GM21360 (cell line): Measurements from ENCODE around the gene CUX1.
"Not testable (repeated sequence)": the region's sequence is repeated elsewhere in the genome, so short reads cannot be mapped to it uniquely, and the experiment has no call there.

Source experiments
- ATAC-seq: cut with Tn5 transposase; IDR thresholded peaks from one replicate; pipeline ENCODE4 v1.9.1; 2021; ENCODE audit warnings: mild to moderate bottlenecking, moderate library complexity; ENCODE audit not compliant: unreplicated experiment

Gene CUX1

DNA sequence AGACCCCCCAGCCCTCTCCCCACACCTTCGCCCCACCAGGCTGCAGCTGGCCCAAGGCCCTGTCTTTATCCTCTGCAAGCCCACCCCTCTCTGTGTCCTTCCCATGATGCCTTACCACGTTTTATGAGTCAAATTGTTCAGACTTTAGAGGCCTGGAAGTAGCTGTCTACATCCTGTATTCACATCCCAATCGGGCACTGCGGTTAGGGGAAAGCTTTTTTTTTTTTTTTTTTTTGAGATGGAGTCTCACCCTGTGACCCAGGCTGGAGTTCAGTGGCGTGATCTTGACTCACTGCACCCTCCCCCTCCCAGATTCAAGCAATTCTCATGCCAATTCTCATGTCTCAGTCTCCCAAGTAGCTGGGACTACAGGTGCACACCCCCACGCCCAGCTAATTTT, 347.7 kb downstream of the CUX1 start:
- ATAC-seq = no peak

DNA sequence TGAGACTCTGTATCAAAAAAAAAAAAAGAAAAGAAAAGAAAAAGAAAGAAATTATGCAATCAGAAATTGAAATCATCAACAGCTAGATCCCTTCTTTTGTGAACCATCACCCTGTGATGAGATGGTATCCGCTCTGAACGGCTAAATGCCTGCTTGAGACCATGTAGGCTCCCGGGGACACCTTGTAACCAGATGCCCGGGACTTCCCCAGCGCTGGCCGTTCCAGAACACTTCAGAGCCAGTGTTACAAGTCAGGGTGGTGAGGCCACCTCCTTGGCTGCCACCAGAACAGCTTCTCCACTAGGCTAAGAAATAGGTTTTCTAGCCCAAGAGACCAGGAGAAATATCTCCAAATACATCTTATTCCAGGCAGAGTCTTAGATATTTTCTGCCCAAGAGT, 349.8 kb downstream of the CUX1 start:
- ATAC-seq = no peak

DNA sequence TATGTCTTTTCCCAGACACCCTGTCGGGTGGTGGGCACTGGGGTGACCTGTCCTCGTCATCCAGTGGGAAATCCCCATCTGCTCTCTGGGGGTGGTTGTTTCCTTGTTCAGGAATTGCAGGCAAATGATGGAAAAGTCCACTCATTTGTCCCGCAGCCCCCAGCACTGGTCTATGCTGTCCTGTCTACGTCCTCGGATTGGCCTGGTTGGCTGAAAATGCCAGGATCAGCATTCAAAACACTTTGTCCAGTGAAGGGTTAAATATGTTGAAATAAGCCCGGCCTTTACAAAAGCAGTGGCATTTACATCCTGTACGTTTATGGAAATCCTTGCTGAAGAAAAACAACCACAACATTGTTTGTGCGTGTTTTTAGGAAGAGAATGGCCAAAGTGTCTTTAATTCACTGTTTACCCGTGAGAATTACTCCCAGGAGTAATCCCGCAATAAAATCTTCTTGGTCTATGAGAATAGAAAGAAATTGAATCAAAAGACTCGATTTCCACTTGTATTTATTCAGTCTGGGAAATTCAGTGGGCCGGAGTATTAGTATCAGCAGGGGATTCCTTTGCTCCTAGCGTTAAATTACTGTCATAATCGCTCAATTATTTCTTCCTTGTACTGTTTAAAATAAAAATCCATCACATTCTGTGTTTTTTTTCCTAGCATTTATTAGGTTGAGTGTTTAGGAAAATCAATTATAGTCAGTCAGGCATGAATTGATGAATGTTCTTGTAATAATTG, 352.4 kb downstream of the CUX1 start:
- no peak for ATAC-seq

GRCh38 chr7:102170393-102170970, 353.1 kb downstream of the CUX1 start:
- ATAC-seq = no peak

DNA sequence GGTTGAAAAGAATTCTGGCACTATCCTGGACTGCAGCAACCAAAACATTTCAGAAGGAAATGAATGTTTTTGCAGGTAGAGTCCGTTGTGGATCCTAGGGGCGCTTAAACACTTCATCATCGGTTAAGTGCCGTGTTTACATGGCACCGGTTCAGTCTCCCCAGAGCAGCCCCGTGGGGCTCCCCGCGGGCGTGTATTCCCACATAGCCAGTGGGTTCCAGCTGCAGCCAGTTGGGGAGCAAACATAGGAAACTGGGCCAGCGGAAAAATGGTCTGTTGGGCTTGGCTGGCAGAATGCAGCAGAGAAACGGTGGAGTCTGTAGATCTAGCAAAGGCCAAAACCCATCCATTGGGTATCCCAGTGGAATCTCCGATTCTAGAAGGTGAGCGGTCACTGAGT, 356.2 kb downstream of the CUX1 start:
- no peak for ATAC-seq

DNA sequence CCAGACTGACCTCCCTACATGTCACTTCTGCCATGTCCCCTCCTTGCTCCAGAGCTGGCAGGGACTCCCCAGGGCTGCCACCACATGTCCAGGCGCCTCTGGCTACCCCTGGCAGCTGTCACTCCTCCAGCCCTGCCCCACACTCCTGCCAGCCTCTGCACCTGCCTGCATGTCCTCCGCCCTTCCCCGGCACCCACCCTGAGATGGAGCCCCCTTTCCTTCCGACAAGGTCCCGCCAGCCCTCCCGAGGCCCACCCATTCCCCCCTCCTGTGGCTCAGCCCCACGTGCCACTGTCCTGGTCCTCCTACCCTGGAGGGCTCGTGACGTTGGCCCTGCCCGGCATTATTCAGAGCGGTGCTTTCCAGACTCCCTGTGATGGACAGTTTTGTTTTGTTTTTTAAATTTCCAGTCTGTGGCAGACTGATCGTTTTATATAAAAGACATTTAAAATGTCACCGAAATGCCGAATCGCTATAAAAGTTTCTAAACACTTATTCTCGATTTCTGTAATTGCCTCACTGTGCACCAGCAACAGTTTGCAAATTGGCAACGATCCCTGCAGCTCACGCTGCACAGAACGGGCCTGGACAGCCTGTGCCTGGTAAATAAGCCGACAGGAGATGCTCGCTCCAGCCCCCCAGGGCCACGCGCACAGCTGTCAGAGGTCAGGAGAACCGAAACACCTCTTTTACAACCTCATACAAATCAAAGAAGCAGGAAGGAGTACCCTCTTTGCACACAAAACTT, 358.2 kb downstream of the CUX1 start:
- ATAC-seq = no peak

DNA sequence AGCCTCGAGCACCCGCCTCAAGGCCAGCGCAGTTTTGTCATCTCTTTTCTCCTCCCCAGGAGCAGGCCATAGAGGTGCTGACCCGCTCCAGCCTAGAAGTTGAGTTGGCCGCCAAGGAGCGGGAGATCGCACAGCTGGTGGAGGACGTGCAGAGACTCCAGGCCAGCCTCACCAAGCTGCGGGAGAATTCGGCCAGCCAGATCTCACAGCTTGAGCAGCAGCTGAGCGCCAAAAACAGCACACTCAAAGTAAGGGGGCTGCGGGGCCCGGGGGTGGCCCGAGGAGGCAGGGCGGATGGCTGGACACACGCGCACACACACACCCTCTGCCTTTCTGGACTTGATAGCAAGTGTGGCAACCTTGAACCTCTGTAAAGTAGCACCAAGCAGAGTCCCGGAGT, 361.0 kb downstream of the CUX1 start:
- no peak for ATAC-seq

- no peak for ATAC-seq
These were observed 363.3 kb downstream of the CUX1 start for GRCh38 chr7:102180727-102181126.

GRCh38 chr7:102181517-102181916, 364.1 kb downstream of the CUX1 start:
- ATAC-seq = no peak

DNA sequence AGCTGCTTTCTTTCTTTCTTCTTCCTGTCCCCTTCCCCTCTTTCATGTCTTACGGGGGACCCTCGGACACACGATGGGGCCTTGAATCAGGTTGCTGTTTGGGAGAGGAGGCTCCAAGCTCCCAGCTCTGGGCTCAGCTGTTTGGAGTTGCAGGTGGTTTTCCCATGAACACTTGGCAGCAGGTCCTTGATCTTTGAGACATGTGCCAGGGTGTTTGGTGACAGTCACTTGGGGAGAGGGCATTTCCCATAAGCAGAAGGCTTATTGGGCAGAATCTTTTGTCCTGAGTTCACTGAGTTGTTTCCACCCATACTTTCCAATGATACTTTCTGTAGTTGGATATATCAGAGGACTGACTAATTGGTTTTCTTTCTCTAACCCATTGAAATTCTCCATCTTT, 364.6 kb downstream of the CUX1 start:
- ATAC-seq = no peak

DNA sequence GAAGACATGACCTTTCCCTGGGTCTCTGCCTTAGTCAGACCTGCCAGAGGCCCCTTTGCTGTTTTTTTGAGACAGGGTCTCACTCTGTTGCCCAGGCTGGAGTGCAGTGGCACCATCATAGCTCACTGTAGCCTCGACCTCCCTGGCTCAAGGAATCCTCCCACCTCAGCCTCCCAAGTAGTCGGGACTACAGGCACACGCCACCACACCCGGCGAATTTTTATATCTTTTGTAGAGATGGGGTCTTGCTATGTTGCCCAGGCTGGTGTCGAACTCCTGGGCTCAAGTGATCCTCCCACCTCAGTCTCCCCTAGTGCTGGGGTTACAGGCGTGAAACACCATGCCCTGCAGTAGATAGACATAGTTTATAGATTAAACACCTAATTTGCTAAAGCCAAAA, 366.4 kb downstream of the CUX1 start:
- ATAC-seq = not testable (repeated sequence)

DNA sequence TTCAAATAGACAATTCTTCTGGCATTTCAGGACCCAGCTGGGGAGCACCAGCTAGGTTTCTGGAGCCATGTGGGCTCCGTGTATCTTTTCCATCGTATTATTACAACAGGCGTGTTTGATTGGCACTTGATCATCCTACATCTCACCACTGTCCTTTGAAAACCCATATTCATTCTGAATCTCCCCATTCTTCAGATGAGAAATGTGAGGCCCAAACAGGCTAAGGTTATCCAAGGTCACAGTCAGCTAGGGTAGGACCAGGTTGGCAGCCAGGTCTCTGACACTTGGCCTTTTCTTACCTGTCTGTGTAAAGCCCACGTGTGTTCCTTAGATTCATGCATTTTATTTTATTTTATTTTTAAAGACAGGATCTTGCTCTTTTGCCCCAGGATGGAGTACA, 366.9 kb downstream of the CUX1 start:
- no peak for ATAC-seq

- ATAC-seq = no peak
These were observed 368.4 kb downstream of the CUX1 start for GRCh38 chr7:102185796-102186195.

DNA sequence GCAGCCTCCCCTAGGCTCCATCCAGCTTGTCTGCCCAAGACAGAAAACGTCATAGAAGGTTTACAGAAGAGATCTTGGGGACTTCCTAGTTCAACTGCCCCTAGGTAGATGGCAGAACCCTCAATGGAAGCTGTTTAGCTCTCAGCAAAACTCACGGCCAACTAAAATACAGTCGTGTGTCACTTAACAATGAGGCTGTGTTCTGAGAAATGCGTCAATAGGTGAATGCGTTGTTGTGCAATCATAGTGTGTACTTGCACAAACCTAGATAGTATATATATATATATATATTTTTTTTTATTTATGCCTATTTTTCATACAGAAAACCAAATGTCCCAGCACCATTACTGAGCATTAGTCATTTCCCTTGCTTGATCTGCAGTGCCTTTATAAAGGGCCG, 368.9 kb downstream of the CUX1 start:
- no peak for ATAC-seq

GRCh38 chr7:102188746-102189145, 371.3 kb downstream of the CUX1 start:
- no peak for ATAC-seq

GRCh38 chr7:102189756-102190155, 372.3 kb downstream of the CUX1 start:
- no peak for ATAC-seq

GRCh38 chr7:102190776-102191350, 373.4 kb downstream of the CUX1 start:
- ATAC-seq = no peak

GRCh38 chr7:102191556-102192379, 374.3 kb downstream of the CUX1 start:
- ATAC-seq = no peak

- ATAC-seq = no peak
These were observed 375.4 kb downstream of the CUX1 start for GRCh38 chr7:102192790-102193189.

GRCh38 chr7:102193806-102194205, 376.4 kb downstream of the CUX1 start:
- no peak for ATAC-seq

DNA sequence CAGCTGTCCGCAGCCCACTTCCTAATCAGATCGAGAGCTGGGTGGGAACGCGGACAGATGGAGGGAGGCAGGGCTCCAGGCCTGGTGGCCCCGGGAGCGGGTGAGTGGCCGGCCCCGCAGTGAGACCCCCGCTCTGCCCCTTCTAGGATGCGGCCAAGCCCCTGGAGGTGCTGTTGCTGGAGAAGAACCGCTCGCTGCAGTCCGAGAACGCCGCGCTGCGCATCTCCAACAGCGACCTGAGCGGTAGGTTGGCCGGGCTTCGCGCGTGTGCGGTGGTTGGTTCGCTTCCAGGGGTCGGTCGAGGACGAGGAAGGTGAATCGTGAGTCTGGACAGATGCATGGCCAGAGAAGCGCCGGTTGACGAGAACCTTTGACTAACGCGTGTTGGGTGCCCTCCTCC, 377.9 kb downstream of the CUX1 start:
- ATAC-seq = no peak
